Mucosa of gallbladder (tissue), 1 donor: ENCODE results near the gene SLCO6A1. TPM values are rescaled to one million over a fixed set of nuclear protein-coding genes. Genes with fewer than 3 reads are reported as not detected.
"Not testable (repeated sequence)": the region's sequence is repeated elsewhere in the genome, so short reads cannot be mapped to it uniquely, and the experiment has no call there.

Experiments
- DNase-seq: peaks from one replicate; pipeline ENCODE4 v3.0.0-alpha.2; 2020; ENCODE audit warnings: low spot score
- total RNA-seq: library from RNA; stranded (reverse); gene quantifications from one replicate; pipeline ENCODE4 v1.2.1, GENCODE V29; 2021
- donor health status: DM: no; HTN: no; CAD: no.

The SLCO6A1 gene
- total RNA-seq = not detected

- DNase-seq = no peak
Measured at GRCh38 chr5:102498271-102499034, at the start of gene SLCO6A1. TSS of gene SLCO6A1 (minus strand) at chr5:102499001. CDS start at chr5:102498844, 157 bp downstream.

- DNase-seq = no peak
Measured at GRCh38 chr5:102547141-102548035, 48.6 kb upstream of the SLCO6A1 start.

- no peak for DNase-seq
Measured at GRCh38 chr5:102545175-102545574, 46.4 kb upstream of the SLCO6A1 start.

GRCh38 chr5:102542057-102542456 is 43.3 kb upstream of the SLCO6A1 start:
- no peak for DNase-seq

- DNase-seq = no peak
Measured at GRCh38 chr5:102539996-102540728, 41.4 kb upstream of the SLCO6A1 start.

- DNase-seq = no peak
Measured at GRCh38 chr5:102539562-102539961, 40.8 kb upstream of the SLCO6A1 start.

GRCh38 chr5:102537011-102537410 is 38.2 kb upstream of the SLCO6A1 start:
- DNase-seq = no peak

GRCh38 chr5:102536323-102536928 is 37.6 kb upstream of the SLCO6A1 start:
- DNase-seq = no peak

GRCh38 chr5:102532123-102532522 is 33.3 kb upstream of the SLCO6A1 start:
- DNase-seq = no peak

- no peak for DNase-seq
Measured at GRCh38 chr5:102531506-102531905, 32.7 kb upstream of the SLCO6A1 start.

- DNase-seq = no peak
Measured at GRCh38 chr5:102529447-102529846, 30.6 kb upstream of the SLCO6A1 start.

- no peak for DNase-seq
Measured at GRCh38 chr5:102529031-102529430, 30.2 kb upstream of the SLCO6A1 start.

- DNase-seq = no peak
Measured at GRCh38 chr5:102528600-102528999, 29.8 kb upstream of the SLCO6A1 start.

GRCh38 chr5:102527547-102527946 is 28.7 kb upstream of the SLCO6A1 start:
- DNase-seq = no peak

GRCh38 chr5:102523541-102524175 is 24.9 kb upstream of the SLCO6A1 start:
- DNase-seq = no peak

GRCh38 chr5:102511666-102512065 is 12.9 kb upstream of the SLCO6A1 start:
- DNase-seq = no peak

- DNase-seq = not testable (repeated sequence)
Measured at GRCh38 chr5:102491261-102491914, 7.4 kb downstream of the SLCO6A1 start.

- no peak for DNase-seq
Measured at GRCh38 chr5:102483736-102484135, 15.1 kb downstream of the SLCO6A1 start.

- no peak for DNase-seq
Measured at GRCh38 chr5:102481054-102481715, 17.6 kb downstream of the SLCO6A1 start.

GRCh38 chr5:102453716-102454115 is 45.1 kb downstream of the SLCO6A1 start:
- no peak for DNase-seq
